ENCODE measurements around the gene GPRIN3.
"Not testable (repeated sequence)": the region's sequence is repeated elsewhere in the genome, so short reads cannot be mapped to it uniquely, and the experiment has no call there.

GPRIN3 gene

DNA sequence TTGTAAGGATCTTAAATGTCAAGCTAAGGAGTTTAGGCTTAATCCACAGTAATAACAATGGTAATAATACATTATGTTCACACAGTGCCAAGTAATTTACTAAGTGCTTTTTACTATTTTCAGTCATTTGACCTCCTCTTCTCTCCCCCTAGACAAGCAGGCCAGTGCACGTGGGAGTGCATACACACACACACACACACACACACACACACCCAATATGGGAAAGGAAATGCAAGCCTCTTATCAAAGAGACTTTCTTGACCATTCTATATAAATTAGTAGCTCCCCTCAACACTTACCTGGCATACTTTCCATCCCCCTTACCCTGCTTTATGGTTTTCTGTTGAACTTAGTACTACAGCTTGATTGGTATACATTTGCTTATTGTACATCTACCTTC is 3.8 kb upstream of the GPRIN3 start:
- DNase-seq = no peak

GRCh38 chr4:89309154-89309553 is 1.6 kb upstream of the GPRIN3 start:
- not testable (repeated sequence) for DNase-seq

GRCh38 chr4:89308161-89308500 is 531 bp upstream of the GPRIN3 start:
- DNase-seq = no peak

DNA sequence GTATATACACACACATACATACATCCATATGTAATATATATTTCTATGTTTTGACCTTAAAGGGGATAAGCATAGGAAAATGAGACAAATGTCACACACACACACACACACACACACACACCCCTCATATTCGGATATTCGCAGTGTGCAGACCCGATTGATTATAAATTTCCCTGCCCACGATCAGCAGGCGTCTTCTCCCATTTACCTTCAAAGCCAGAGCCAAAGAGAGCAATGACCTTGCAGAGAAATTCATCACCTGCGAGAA is 488 bp downstream of the GPRIN3 start:
- no peak for DNase-seq

DNA sequence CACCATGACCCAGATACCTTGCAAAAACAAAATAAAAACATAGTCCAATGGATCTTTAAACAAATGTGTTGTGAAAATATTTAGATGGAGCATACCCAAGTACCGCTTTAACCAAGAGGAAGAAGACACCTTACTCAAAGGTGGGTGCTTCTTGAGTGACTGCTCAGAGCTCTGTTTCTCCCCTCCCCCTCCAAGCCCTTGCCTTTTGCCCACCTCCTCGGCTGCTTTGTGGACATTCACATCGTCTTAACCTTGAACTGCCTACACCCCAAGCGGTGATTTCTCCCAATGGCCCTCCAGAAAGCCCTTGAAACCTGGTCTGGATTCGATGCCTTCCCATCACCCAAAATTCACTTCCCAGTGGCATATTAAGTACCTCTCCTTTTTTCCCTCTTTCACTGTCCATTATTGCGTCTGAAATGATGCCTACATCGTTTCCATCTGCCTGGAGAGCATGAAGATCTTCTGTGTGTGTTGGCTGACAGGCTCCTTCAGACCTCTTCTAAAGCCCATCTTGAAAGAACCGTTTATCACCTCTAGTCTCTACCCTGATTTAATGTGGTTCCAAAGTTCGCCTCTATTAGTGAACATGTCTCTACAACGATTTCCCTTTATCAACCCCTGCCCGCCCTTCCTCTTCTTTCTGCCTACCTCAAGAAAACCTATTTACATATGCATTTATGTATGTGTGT is 968 bp downstream of the GPRIN3 start:
- DNase-seq = no peak

DNA sequence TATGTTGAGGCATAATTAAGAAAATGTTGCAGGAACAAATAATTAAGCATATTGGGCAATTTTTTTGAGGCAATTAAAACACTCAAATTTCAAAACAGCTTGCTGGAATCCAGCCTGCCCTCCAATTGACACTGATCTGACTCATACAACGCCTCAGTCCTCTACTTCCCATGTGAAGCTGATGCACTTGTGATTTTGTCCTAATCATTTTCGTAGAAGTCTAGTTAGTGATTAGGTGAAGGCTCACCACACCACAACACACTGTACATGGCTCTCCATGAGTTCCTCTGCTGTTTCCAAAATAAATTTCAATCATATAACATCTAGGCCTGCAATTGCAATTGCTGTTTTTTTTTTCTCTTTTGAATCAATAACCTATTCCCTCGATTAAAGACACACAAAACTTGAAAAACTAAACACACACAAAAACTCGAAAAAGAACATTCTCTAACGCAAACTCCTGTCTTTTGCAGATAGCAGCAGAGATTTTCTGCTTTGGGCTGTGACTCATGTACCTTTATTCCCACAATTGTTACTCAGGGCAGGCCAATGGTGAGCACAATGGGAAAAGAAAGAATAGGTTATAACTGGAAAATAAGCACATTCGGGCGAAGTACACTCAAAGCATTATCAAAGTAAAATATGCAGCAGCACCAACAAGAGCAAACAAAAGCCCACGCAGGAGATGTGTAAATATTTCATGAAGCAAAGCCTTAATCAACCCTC is 1.7 kb downstream of the GPRIN3 start:
- no peak for DNase-seq

- DNase-seq = no peak
These were observed 2.6 kb downstream of the GPRIN3 start for GRCh38 chr4:89305028-89305427.

GRCh38 chr4:89303814-89304388 is 3.7 kb downstream of the GPRIN3 start:
- no peak for DNase-seq

DNA sequence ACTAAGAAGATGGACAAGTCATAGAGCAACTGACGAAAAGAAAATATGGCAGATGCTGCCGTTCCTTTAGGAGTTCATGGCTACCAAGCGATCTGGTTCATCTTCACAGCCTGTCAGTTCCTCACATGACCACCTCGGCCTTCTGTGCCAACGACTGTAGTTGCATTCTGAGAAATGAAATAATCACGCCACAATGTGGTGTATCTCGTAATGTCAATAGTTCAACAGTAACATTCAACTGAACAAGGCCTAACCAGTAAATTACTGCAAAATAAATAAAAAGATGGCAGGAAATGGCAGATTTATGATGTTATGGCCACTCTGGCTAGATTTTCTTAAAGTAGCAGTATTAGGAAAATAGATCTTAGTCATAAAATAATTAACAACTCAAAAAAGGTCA is 4.4 kb downstream of the GPRIN3 start:
- DNase-seq = no peak

DNA sequence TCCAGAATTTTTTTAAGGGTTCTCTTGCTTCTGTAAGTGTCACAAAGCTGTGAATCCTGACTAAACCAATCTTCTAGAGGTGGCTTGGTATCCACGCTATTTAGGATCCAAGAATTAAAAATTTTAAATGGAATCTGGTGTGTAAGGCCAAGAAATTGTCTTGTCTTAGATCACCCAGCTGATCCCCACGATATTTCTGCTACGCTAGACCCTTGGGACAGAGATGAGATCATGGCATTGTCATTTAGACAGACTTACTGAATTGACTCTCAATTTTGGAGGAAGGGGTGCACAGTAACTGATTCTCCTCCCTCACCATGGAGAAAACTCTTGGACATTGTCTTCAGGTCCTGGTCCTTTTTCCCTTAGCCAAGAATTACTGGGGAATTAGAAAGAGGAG is 5.7 kb downstream of the GPRIN3 start:
- DNase-seq = no peak

DNA sequence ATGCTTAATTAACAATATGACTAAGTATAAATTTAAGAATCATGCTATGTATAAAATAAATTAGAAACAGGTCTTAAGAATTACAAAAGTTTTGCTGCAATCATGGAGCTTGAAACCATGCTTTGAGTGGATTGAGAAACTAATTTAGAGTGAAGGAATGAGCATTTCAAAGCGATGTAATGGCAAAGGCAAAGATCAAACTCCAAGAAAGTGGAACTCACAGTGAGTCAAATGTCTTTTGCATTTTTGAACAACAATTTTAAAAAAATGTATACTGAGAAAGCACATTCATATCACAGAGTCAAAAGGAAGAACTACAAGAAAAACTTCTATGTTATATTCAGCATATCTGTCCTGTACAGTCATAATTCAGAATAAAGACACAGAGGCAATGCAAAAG is 6.6 kb downstream of the GPRIN3 start:
- DNase-seq = no peak

DNA sequence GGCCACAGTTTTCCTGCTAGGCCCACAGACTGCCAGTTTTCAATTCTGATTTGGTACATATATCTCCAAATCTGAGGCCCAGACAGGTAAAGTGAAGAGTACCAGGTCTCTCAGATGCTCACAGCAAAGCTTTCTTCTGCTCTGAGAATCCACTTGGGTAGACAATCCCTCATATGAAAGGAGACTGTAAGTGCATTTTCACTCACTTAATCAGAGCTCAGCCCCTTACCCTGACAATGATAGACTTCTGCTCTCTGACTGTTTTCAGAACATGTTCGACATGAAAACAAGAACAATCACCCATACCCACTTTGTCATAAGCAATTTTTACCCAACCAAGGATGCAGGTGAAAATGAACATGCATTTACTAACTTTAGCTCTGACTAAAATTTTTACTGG is 7.1 kb downstream of the GPRIN3 start:
- no peak for DNase-seq

- no peak for DNase-seq
These were observed 7.5 kb downstream of the GPRIN3 start for GRCh38 chr4:89300060-89300459.

DNA sequence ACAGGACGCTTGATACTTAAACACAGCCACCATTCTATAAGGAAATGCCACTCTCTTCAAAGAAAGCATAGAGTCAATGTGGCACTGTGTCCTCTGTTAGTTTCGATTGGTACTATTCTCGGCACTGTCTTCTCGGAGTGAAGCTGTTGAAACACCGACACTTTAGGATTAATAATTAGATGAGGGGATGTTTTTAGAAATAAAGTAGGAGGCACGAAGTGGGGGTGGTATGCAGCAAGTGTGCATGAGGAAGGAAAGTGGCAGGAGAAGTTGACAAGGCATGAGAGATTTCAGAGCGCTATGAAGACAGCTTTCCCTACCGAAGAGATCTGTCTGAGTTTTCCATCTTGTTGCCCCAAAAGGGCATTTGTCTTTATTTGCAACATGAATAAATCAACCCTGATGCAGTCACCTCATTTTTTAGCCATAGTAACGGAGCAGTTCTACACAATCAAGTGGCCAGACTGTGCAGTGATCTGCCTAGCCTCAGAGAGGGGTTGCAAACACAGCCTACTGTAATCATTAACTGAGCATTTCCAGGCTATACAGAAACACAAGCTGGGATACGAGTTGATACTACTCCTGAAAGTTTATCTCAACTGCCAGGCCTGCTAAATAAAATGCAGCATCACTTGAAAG is 8.3 kb downstream of the GPRIN3 start:
- DNase-seq = no peak

DNA sequence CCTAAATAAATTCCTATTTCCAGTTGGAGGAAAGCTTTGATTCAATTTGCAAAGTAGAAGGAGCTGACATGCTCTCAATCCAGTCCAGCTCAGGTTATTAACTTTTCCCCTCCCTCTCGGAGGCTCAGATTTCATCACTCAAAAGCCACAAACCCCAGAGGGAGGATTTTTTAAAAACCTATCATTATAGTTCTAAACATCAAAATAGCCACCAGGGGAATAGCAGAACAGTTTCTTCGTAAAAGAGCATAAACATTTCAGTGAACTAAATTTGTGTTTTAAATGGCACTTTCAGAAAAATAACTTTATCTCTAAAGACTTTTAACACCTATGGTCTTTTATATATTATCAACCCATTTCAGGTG is 8.8 kb downstream of the GPRIN3 start:
- DNase-seq = no peak

- DNase-seq = no peak
These were observed 9.4 kb downstream of the GPRIN3 start for GRCh38 chr4:89298155-89298554.

GRCh38 chr4:89296896-89297295 is 10.7 kb downstream of the GPRIN3 start:
- no peak for DNase-seq

- no peak for DNase-seq
These were observed 11.2 kb downstream of the GPRIN3 start for GRCh38 chr4:89296399-89296798.

- no peak for DNase-seq
These were observed 12.1 kb downstream of the GPRIN3 start for GRCh38 chr4:89295415-89295927.

DNA sequence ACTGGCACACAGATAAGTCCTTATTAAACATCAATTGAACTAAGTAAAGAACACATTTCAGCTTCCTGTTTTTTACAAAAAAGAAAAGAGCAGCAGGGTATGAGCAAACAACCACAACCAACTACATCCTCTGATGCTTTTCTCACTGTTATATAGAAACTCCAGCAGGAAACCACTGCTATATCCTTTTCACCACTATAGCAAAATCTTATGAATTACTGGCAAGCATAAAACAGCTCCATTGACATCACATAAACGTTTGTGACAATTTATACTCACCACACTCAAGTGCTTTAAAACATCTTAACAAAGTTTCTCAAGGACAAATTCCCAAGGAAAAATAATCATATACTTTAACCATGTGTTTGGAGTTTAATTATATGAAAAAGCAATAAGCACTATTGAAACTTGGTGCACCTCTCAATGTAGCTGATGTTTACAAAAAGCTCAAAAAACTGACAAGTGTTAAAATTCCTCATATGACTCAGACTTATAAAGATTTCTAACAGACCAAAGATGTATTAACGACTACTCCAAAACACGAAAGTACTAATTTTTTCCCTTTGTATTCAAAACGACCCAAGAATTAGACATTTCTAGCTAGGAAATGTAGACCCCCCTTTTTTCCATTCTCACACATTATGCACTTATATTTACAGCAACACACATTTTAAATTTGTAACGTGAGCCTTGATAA is 12.9 kb downstream of the GPRIN3 start:
- DNase-seq = no peak

GRCh38 chr4:89293299-89293698 is 14.3 kb downstream of the GPRIN3 start:
- DNase-seq = no peak

DNA sequence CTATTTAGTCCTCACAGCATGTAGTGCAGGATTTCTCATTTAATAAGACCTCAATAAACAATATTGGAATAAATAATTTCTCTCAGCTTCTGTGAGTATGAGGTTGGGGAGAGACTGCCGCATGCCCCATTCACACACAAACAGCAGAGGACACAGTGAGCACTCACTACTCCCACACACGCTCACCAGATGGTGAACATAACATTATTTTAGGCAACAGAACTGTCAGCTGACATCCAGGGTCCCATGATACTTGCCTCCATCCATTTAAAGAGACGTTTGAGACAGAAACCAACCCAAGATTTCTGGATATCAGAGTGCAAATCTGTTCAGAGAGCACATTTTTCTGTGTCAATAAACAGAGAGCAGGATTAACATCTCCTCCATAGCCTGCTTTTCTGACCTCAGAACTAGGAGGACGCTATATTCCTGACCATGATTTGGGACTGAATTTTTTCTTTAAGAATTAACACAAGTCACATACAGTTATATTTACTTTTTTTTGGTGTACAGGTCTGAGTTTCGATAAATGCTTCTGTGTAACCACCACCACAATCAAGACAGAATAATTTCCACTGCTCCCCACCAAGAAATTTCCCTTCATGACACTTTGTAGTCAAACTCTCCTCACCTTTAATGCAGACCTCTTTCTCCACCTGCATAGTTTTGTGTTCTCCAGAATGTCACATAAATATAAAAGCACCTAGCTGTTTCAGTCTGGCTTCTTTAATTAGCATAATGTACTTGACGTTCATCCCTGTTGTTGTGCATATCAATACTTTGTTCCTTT is 16.7 kb downstream of the GPRIN3 start:
- DNase-seq = no peak

GRCh38 chr4:89289312-89289711 is 18.3 kb downstream of the GPRIN3 start:
- no peak for DNase-seq

Measured in T1000 (cell line).